DMS153 (cell line): ENCODE measurements around the gene DOCK8.
A peak's percentile ranks its signal among the peaks of the same experiment; 100 is the strongest.
"Not testable (repeated sequence)": the region's sequence is repeated elsewhere in the genome, so short reads cannot be mapped to it uniquely, and the experiment has no call there.

ENCODE experiments used
- DNase-seq: peaks from one replicate; lab custom pipeline; 2025; lab: John Stamatoyannopoulos, UW

Gene DOCK8

GRCh38 chr9:363274-363612 lies 148.6 kb downstream of the DOCK8 start:
- DNase-seq = no peak

GRCh38 chr9:365436-365835 lies 150.8 kb downstream of the DOCK8 start:
- DNase-seq = no peak

- no peak for DNase-seq
Observed at GRCh38 chr9:366620-367019, 152.0 kb downstream of the DOCK8 start.

- DNase-seq = no peak
Observed at GRCh38 chr9:370086-370485, 155.4 kb downstream of the DOCK8 start.

- no peak for DNase-seq
Observed at GRCh38 chr9:371349-371748, 156.7 kb downstream of the DOCK8 start.

GRCh38 chr9:372128-372527 lies 157.5 kb downstream of the DOCK8 start:
- DNase-seq = no peak

- DNase-seq = no peak
Observed at GRCh38 chr9:373759-374206, 159.1 kb downstream of the DOCK8 start.

GRCh38 chr9:374736-375135 lies 160.1 kb downstream of the DOCK8 start:
- no peak for DNase-seq

GRCh38 chr9:376115-376514 lies 161.4 kb downstream of the DOCK8 start:
- no peak for DNase-seq

GRCh38 chr9:378263-378662 lies 163.6 kb downstream of the DOCK8 start:
- no peak for DNase-seq

GRCh38 chr9:382383-382782 lies 167.7 kb downstream of the DOCK8 start:
- DNase-seq = no peak

GRCh38 chr9:385818-386398 lies 171.2 kb downstream of the DOCK8 start:
- peak; percentile 14 for DNase-seq

- DNase-seq = no peak
Observed at GRCh38 chr9:389159-389558, 174.5 kb downstream of the DOCK8 start.

- DNase-seq = no peak
Observed at GRCh38 chr9:389758-390157, 175.1 kb downstream of the DOCK8 start.

GRCh38 chr9:392077-392804 lies 177.6 kb downstream of the DOCK8 start:
- no peak for DNase-seq

GRCh38 chr9:394347-395052 lies 179.8 kb downstream of the DOCK8 start:
- DNase-seq = no peak

- no peak for DNase-seq
Observed at GRCh38 chr9:396396-396795, 181.7 kb downstream of the DOCK8 start.

- DNase-seq = no peak
Observed at GRCh38 chr9:398085-398484, 183.4 kb downstream of the DOCK8 start.

- no peak for DNase-seq
Observed at GRCh38 chr9:401223-401622, 186.6 kb downstream of the DOCK8 start.

GRCh38 chr9:404234-404633 lies 189.6 kb downstream of the DOCK8 start:
- DNase-seq = no peak

GRCh38 chr9:405341-405740 lies 190.7 kb downstream of the DOCK8 start:
- no peak for DNase-seq

GRCh38 chr9:406886-407654 lies 192.4 kb downstream of the DOCK8 start:
- peak; percentile 18 for DNase-seq

- DNase-seq = not testable (repeated sequence)
Observed at GRCh38 chr9:409655-410054, 195.0 kb downstream of the DOCK8 start.
